HCT116 (cell line): ENCODE measurements around the gene OSBPL1A. TPM values are rescaled to one million over a fixed set of nuclear protein-coding genes. Genes with fewer than 3 reads are reported as not detected.
A peak's percentile ranks its signal among the peaks of the same experiment; 100 is the strongest.

Source experiments
- ATAC-seq: fragments of 200-7000 bp; cut with Tn5 transposase; 2 replicates; pipeline ENCODE4 v1.9.1; 2020; ENCODE audit warnings: mild to moderate bottlenecking, moderate library complexity
- BruUV-seq: library from RNA; stranded (reverse); fragments of 400-500 nt; replicated peaks from 2 replicates; lab custom pipeline; 2021; lab: Mats Ljungman, UMichigan
- CTCF ChIA-PET: fragments of 300-600 bp; sonication (Branson Sonifier 250); formaldehyde crosslinking; loops from one replicate; lab custom pipeline; 2021; ENCODE audit warnings: antibody characterized with exemption; lab: Charles Lee
- POLR2A ChIA-PET: fragments of 300-600, 350-600 bp; sonication (Branson Sonifier 250); formaldehyde crosslinking; loops from one replicate; lab custom pipeline; 2021; ENCODE audit warnings: antibody characterized with exemption; lab: Charles Lee
- RAD21 ChIA-PET, 2 experiments: fragments of 300-600 bp; sonication (Branson Sonifier 250); formaldehyde crosslinking; loops; one replicate each; lab custom pipeline; 2023; ENCODE audit warnings: low total read pairs in 2 of 2; ENCODE audit not compliant: uncharacterized antibody in 2 of 2, unreplicated experiment in 2 of 2, low non-redundant PET in 1 of 2; lab: Charles Lee
- DNase-seq: peaks from one replicate; pipeline ENCODE4 v3.0.0-alpha.2; 2010; ENCODE audit warnings: low read depth, low spot score
- H2AFZ ChIP-seq: fragments of 200-600 bp; shearing (Covaris generic), sonication (generic); 2 replicates; pipeline ENCODE4 v1.6.1; 2017; ENCODE audit warnings: low read depth, mixed run types, mixed read lengths, antibody characterized with exemption, low read length; ENCODE audit not compliant: poor library complexity, severe bottlenecking
- H3K27ac ChIP-seq: 2 replicates; pipeline ENCODE4 v1.5.1; 2012; ENCODE audit warnings: low read depth, low read length
- H3K27me3 ChIP-seq: fragments of 200-600 bp; sonication (generic); 2 replicates; pipeline ENCODE4 v1.6.1; 2016; ENCODE audit warnings: mixed run types, low read length, mixed read lengths; ENCODE audit not compliant: insufficient read depth
- H3K36me3 ChIP-seq, 2 experiments: fragments of 200-500 bp in 1 of 2; fragments of 200-600 bp in 1 of 2; sonication (Bioruptor generic) in 1 of 2; sonication (generic) in 1 of 2; 2 replicates each; pipeline versions ENCODE4 v1.5.1 to v1.6.1; 2014 to 2016; ENCODE audit warnings: low read length in 2 of 2, inconsistent platforms in 1 of 2, mixed read lengths in 1 of 2, mixed run types in 1 of 2; ENCODE audit not compliant: insufficient read depth in 2 of 2, control insufficient read depth in 1 of 2
- H3K4me1 ChIP-seq, 2 experiments: fragments of 200-600 bp in 1 of 2; sonication (generic) in 1 of 2; 2 replicates each; pipeline versions ENCODE4 v1.5.1 to v1.6.1; 2012 to 2017; ENCODE audit warnings: low read length in 2 of 2, inconsistent platforms in 1 of 2, mild to moderate bottlenecking in 1 of 2, mixed read lengths in 1 of 2, mixed run types in 1 of 2, moderate library complexity in 1 of 2; ENCODE audit not compliant: insufficient read depth in 2 of 2, control insufficient read depth in 1 of 2
- H3K4me2 ChIP-seq: fragments of 200-600 bp; sonication (generic); 2 replicates; pipeline ENCODE4 v1.6.1; 2017; ENCODE audit warnings: mixed run types, low read length, mixed read lengths
- H3K4me3 ChIP-seq, 2 experiments: fragments of 200-600 bp in 1 of 2; sonication (generic) in 1 of 2; replicated peaks in 1 of 2; 2 replicates each; pipeline ENCODE4 v1.5.1; 2011 to 2016; ENCODE audit warnings: low read length in 2 of 2, control low read depth in 1 of 2, low read depth in 1 of 2, mild to moderate bottlenecking in 1 of 2, mixed read lengths in 1 of 2, mixed run types in 1 of 2
- H3K79me2 ChIP-seq: fragments of 200-600 bp; sonication (generic); 2 replicates; pipeline ENCODE4 v1.6.1; 2017; ENCODE audit warnings: mild to moderate bottlenecking, mixed run types, low read length, moderate library complexity, mixed read lengths; ENCODE audit not compliant: insufficient read depth
- H3K9ac ChIP-seq: fragments of 200-600 bp; sonication (generic); 2 replicates; pipeline ENCODE4 v1.6.1; 2016; ENCODE audit warnings: low read length, mixed read lengths
- H3K9me2 ChIP-seq: fragments of 200-600 bp; sonication (generic), shearing (Covaris generic); 2 replicates; pipeline ENCODE4 v1.6.1; 2017; ENCODE audit warnings: mixed run types, mild to moderate bottlenecking, moderate library complexity; ENCODE audit not compliant: insufficient read depth
- H3K9me3 ChIP-seq, 2 experiments: fragments of 200-500 bp in 1 of 2; fragments of 200-600 bp in 1 of 2; sonication (Bioruptor generic) in 1 of 2; sonication (generic) in 1 of 2; 2 replicates each; pipeline ENCODE4 v1.6.1; 2014 to 2017; ENCODE audit warnings: low read length in 2 of 2, mixed read lengths in 2 of 2, inconsistent platforms in 1 of 2, low read depth in 1 of 2, mild to moderate bottlenecking in 1 of 2, mixed run types in 1 of 2, moderate library complexity in 1 of 2; ENCODE audit not compliant: control insufficient read depth in 1 of 2, insufficient read depth in 1 of 2
- H4K20me1 ChIP-seq: fragments of 200-600 bp; sonication (generic), shearing (Covaris generic); 2 replicates; pipeline ENCODE4 v1.6.1; 2017; ENCODE audit warnings: mixed run types, mild to moderate bottlenecking, moderate library complexity; ENCODE audit not compliant: insufficient read depth
- CBX3 ChIP-seq: IDR thresholded peaks from 2 replicates; pipeline ENCODE4 v1.6.1; 2012; ENCODE audit warnings: low read depth
- CEBPB ChIP-seq: IDR thresholded peaks from 2 replicates; pipeline ENCODE4 v1.6.1; 2012; ENCODE audit warnings: low read depth
- EGR1 ChIP-seq: IDR thresholded peaks from 2 replicates; pipeline ENCODE4 v1.6.1; 2012; ENCODE audit warnings: low read depth
- FOSL1 ChIP-seq: IDR thresholded peaks from 2 replicates; pipeline ENCODE4 v1.6.1; 2012; ENCODE audit warnings: low read depth
- MAX ChIP-seq: IDR thresholded peaks from 2 replicates; pipeline ENCODE4 v1.6.1; 2012
- POLR2A ChIP-seq: IDR thresholded peaks from 2 replicates; pipeline ENCODE4 v1.7.0; 2011; ENCODE audit warnings: borderline replicate concordance; ENCODE audit not compliant: insufficient read depth, insufficient read length; ENCODE audit errors: extremely low read depth
- TCF7L2 ChIP-seq: IDR thresholded peaks from 2 replicates; pipeline ENCODE4 v1.7.0; 2011; ENCODE audit warnings: borderline replicate concordance, inconsistent platforms; ENCODE audit not compliant: insufficient read depth, insufficient read length; ENCODE audit errors: extremely low read depth
- YY1 ChIP-seq: IDR thresholded peaks from 2 replicates; pipeline ENCODE4 v1.6.1; 2011; ENCODE audit warnings: low read length, low read depth, moderate library complexity, mild to moderate bottlenecking; ENCODE audit not compliant: insufficient replicate concordance; ENCODE audit errors: extremely low read depth
- intact Hi-C: fragments of 100-400 bp; cut with micrococcal nuclease; formaldehyde crosslinking; loops from 2 replicates; pipeline ENCODE4 v1.10.0; 2022
- total RNA-seq: library from RNA; stranded (reverse); gene quantifications from one replicate; pipeline ENCODE4 v1.2.1, GENCODE V29; 2021; ENCODE audit not compliant: unreplicated experiment
- TF ChIP-seq, protein P1 (sequence below), 3 experiments: fragments of 200-600 bp in 1 of 3; sonication (generic) in 1 of 3; IDR thresholded peaks in 2 of 3; conservative IDR thresholded peaks in 1 of 3; 2 replicates each; pipeline ENCODE4 v1.5.1; 2012 to 2017; ENCODE audit warnings: low read depth in 2 of 3, low read length in 2 of 3, antibody characterized with exemption in 1 of 3, borderline replicate concordance in 1 of 3, control low read depth in 1 of 3, mild to moderate bottlenecking in 1 of 3, mixed read lengths in 1 of 3, mixed run types in 1 of 3, moderate library complexity in 1 of 3; ENCODE audit not compliant: insufficient read depth in 1 of 3
- TF ChIP-seq, protein P2 (sequence below): IDR thresholded peaks from 2 replicates; pipeline ENCODE4 v1.6.1; 2012
- TF ChIP-seq, protein P3 (sequence below): IDR thresholded peaks from 2 replicates; pipeline ENCODE4 v1.6.1; 2011; ENCODE audit warnings: mild to moderate bottlenecking, low read length, moderate library complexity; ENCODE audit not compliant: insufficient replicate concordance; ENCODE audit errors: extremely low read depth

The OSBPL1A gene
- total RNA-seq, 1 experiment from 2014 or later, result 18.9 TPM

- peak overlapping the region; percentile 97 for H3K4me2 ChIP-seq
- TF ChIP-seq, protein P1, sequence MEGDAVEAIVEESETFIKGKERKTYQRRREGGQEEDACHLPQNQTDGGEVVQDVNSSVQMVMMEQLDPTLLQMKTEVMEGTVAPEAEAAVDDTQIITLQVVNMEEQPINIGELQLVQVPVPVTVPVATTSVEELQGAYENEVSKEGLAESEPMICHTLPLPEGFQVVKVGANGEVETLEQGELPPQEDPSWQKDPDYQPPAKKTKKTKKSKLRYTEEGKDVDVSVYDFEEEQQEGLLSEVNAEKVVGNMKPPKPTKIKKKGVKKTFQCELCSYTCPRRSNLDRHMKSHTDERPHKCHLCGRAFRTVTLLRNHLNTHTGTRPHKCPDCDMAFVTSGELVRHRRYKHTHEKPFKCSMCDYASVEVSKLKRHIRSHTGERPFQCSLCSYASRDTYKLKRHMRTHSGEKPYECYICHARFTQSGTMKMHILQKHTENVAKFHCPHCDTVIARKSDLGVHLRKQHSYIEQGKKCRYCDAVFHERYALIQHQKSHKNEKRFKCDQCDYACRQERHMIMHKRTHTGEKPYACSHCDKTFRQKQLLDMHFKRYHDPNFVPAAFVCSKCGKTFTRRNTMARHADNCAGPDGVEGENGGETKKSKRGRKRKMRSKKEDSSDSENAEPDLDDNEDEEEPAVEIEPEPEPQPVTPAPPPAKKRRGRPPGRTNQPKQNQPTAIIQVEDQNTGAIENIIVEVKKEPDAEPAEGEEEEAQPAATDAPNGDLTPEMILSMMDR (IDR thresholded peaks at IDR 0.05 in 2 of 3, conservative IDR thresholded peaks at IDR 0.05 in 1 of 3; ENCODE audit: borderline replicate concordance in 1 of 3, insufficient read depth in 1 of 3, low read depth in 2 of 3, low read length in 2 of 3), result 0 out of 6 replicates have a peak, but pooled peaks of 1 of the 3 experiments have one; percentile 15
- TF ChIP-seq CEBPB (no peak), POLR2A (no peak), YY1 (no peak), TCF7L2 (no peak), MAX (no peak; the same call in 1 of the 2 replicates), EGR1 (no peak), FOSL1 (0 out of 2 replicates have a peak, but pooled peaks have one; percentile 3), CBX3 (no peak)
- TF ChIP-seq, protein P2, sequence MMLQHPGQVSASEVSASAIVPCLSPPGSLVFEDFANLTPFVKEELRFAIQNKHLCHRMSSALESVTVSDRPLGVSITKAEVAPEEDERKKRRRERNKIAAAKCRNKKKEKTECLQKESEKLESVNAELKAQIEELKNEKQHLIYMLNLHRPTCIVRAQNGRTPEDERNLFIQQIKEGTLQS, result no peak
- TF ChIP-seq, protein P3, sequence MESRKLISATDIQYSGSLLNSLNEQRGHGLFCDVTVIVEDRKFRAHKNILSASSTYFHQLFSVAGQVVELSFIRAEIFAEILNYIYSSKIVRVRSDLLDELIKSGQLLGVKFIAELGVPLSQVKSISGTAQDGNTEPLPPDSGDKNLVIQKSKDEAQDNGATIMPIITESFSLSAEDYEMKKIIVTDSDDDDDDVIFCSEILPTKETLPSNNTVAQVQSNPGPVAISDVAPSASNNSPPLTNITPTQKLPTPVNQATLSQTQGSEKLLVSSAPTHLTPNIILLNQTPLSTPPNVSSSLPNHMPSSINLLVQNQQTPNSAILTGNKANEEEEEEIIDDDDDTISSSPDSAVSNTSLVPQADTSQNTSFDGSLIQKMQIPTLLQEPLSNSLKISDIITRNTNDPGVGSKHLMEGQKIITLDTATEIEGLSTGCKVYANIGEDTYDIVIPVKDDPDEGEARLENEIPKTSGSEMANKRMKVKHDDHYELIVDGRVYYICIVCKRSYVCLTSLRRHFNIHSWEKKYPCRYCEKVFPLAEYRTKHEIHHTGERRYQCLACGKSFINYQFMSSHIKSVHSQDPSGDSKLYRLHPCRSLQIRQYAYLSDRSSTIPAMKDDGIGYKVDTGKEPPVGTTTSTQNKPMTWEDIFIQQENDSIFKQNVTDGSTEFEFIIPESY, result no peak
- H3K79me2 ChIP-seq, result peaks cover 28% of the 10 kb centered on the region
- no peaks in the 10 kb centered on the region for H3K36me3 ChIP-seq
- H3K9me3 ChIP-seq, result no peaks in the 10 kb centered on the region
- CTCF ChIA-PET, result interaction anchor here (1.0 to 1.5 kb wide), 2 partner anchors 12 to 95 kb away, joined by 3 to 10 read pairs; no protein-coding TSS in a partner anchor
- intact Hi-C loops, result loop anchor here (5.0 kb wide), 2 partner anchors 60 to 95 kb away; no protein-coding TSS in a partner anchor
- DNase-seq (no peak), ATAC-seq (no peak)
- H3K9ac ChIP-seq, result peak overlapping the region; percentile 79
- H4K20me1 ChIP-seq, result no peaks in the 10 kb centered on the region
- BruUV-seq, result no TSS peak
- peaks cover 29 to 47% of the 10 kb centered on the region in 2 experiments; a peak in 3 of 4 replicates for H3K4me1 ChIP-seq
- H3K4me3 ChIP-seq, result peak overlapping the region; percentile 71 to 94
- H2AFZ ChIP-seq, result peak overlapping the region; percentile 81
- POLR2A ChIA-PET, result interaction anchor here (1.1 kb wide), 1 partner anchor 19 kb away, joined by 3 read pairs; no protein-coding TSS in a partner anchor
- H3K27me3 ChIP-seq, result no peaks in the 10 kb centered on the region
- H3K9me2 ChIP-seq, result no peaks in the 10 kb centered on the region
- RAD21 ChIA-PET, result no interaction called here
- H3K27ac ChIP-seq, result peak overlapping the region; percentile 85
These were observed 125.4 kb downstream of the OSBPL1A start for GRCh38 chr18:24272229-24272525.
